ENCODE results near the gene NTS.

The NTS gene

GRCh38 chr12:85920324-85920947, 46.3 kb downstream of the NTS start:
- DNase-seq (ENCODE audit: low spot score) = no peak
- TF ChIP-seq, protein P1, sequence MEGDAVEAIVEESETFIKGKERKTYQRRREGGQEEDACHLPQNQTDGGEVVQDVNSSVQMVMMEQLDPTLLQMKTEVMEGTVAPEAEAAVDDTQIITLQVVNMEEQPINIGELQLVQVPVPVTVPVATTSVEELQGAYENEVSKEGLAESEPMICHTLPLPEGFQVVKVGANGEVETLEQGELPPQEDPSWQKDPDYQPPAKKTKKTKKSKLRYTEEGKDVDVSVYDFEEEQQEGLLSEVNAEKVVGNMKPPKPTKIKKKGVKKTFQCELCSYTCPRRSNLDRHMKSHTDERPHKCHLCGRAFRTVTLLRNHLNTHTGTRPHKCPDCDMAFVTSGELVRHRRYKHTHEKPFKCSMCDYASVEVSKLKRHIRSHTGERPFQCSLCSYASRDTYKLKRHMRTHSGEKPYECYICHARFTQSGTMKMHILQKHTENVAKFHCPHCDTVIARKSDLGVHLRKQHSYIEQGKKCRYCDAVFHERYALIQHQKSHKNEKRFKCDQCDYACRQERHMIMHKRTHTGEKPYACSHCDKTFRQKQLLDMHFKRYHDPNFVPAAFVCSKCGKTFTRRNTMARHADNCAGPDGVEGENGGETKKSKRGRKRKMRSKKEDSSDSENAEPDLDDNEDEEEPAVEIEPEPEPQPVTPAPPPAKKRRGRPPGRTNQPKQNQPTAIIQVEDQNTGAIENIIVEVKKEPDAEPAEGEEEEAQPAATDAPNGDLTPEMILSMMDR (IDR thresholded peaks at IDR 0.05) = peak; percentile 43

DNA sequence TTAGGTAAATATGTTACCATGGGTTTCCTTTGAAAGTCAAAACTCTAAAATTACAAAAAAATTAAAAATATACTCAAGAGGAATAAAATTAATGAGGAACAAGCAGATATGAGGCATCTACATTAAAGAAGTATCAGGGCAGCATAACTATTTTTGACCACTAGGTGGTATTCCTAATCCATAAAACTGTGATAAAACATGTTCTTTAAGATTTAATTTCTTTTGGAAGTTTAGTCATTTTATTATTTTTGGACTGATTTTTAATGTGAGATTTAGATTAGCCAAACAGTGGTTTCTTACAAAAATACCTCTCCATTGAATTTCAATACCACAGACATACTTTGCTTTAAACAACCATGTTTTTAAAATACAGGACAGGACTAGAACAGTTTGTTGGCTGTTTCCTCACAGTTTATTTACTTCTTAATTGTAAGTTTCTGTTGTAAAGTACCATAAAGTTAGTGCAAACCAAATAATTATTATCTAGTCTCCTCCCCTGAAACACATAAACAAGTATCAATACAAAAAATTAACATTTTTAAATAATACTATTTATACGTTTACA, 49.8 kb downstream of the NTS start:
- H3K4me3 ChIP-seq = no peak overlapping the region
- TF ChIP-seq, protein P1 (IDR thresholded peaks at IDR 0.05) = peak; percentile 34
- DNase-seq (ENCODE audit: low spot score) = no peak
- H3K27ac ChIP-seq = no peak overlapping the region

More at GRCh38 chr12:85920324-85920947, 46.3 kb downstream of the NTS start:
- Histone ChIP-seq H3K4me3 (no peak overlapping the region), H3K27ac (no peak overlapping the region)

DNA sequence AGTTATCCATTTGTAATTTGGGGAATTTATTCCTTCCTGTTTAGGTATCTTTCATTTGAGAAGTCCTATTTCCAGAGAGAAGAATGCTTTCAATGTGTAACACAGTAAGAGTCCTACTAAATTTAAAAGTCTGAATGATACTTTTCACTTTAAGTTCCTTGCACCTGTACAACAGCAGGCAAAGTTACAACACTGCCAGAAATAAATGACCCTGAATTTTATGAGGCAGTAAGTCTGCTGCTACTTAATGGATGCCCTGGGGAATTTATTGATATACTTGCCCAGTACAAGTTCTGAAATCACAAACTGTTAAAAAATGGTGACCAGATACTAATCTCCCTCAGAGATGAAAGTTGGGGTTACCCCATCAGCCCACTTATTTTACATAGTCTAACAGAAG, 53.1 kb downstream of the NTS start:
- no peak for DNase-seq (ENCODE audit: low spot score)
- H3K27ac ChIP-seq = no peak overlapping the region
- H3K4me3 ChIP-seq = no peak overlapping the region
- TF ChIP-seq, protein P1 (IDR thresholded peaks at IDR 0.05) = no peak
